PC-9 (cell line): ENCODE data around the gene NPPB. TPM values are rescaled to one million over a fixed set of nuclear protein-coding genes. Genes with fewer than 3 reads are reported as not detected.

ENCODE experiments used
- BruUV-seq: library from RNA; stranded (reverse); fragments of 400-500 nt; replicated peaks from 2 replicates; lab custom pipeline; 2021; lab: Mats Ljungman, UMichigan
- CTCF ChIA-PET: fragments of 300-600 bp; sonication (Branson Sonifier 250); formaldehyde crosslinking; loops from one replicate; lab custom pipeline; 2022; ENCODE audit warnings: antibody characterized with exemption; lab: Charles Lee
- POLR2A ChIA-PET: fragments of 300-600 bp; sonication (Branson Sonifier 250); formaldehyde crosslinking; loops from one replicate; lab custom pipeline; 2022; ENCODE audit warnings: antibody characterized with exemption; ENCODE audit not compliant: unreplicated experiment; lab: Charles Lee
- DNase-seq, 2 experiments: peaks; one replicate each; pipeline versions ENCODE4 v3.0.0 to v3.0.0-alpha.2; 2015 to 2022; ENCODE audit warnings: mixed read lengths in 1 of 2
- H2AFZ ChIP-seq: fragments of 200-600 bp; sonication (generic); 2 replicates; pipeline ENCODE4 v1.8.1; 2017; ENCODE audit warnings: antibody characterized with exemption
- H3F3A ChIP-seq: fragments of 200-600 bp; sonication (generic); 2 replicates; pipeline ENCODE4 v1.8.1; 2017; ENCODE audit warnings: antibody characterized with exemption, mild to moderate bottlenecking, low read depth; ENCODE audit not compliant: insufficient read depth
- H3K27ac ChIP-seq: fragments of 200-600 bp; sonication (generic); 2 replicates; pipeline ENCODE4 v1.6.1; 2016; ENCODE audit warnings: mixed run types
- H3K27me3 ChIP-seq: fragments of 200-600 bp; sonication (generic); 2 replicates; pipeline ENCODE4 v1.6.1; 2016; ENCODE audit warnings: low read depth, mixed run types; ENCODE audit not compliant: insufficient read depth
- H3K36me3 ChIP-seq: fragments of 200-600 bp; sonication (generic); 2 replicates; pipeline ENCODE4 v1.6.1; 2016; ENCODE audit warnings: low read depth, mixed run types
- H3K4me1 ChIP-seq: fragments of 200-600 bp; sonication (generic); replicated peaks from 2 replicates; pipeline ENCODE4 v1.6.1; 2016; ENCODE audit warnings: mixed run types; ENCODE audit not compliant: insufficient read depth
- H3K4me2 ChIP-seq: fragments of 200-600 bp; sonication (generic); 2 replicates; pipeline ENCODE4 v1.6.1; 2017; ENCODE audit warnings: mixed run types
- H3K4me3 ChIP-seq: fragments of 200-600 bp; sonication (generic); 2 replicates; pipeline ENCODE4 v1.6.1; 2016; ENCODE audit warnings: mixed run types
- H3K79me2 ChIP-seq: fragments of 200-600 bp; sonication (generic); 2 replicates; pipeline ENCODE4 v1.6.1; 2017; ENCODE audit warnings: low read depth, mixed run types
- H3K9me2 ChIP-seq: fragments of 200-600 bp; sonication (generic); 2 replicates; pipeline ENCODE4 v1.8.1; 2017; ENCODE audit warnings: mild to moderate bottlenecking; ENCODE audit not compliant: insufficient read depth
- H3K9me3 ChIP-seq: fragments of 200-600 bp; sonication (generic); 2 replicates; pipeline ENCODE4 v1.8.1; 2016; ENCODE audit warnings: low read depth; ENCODE audit not compliant: insufficient read depth
- H4K20me1 ChIP-seq: fragments of 200-600 bp; sonication (generic); 2 replicates; pipeline ENCODE4 v1.8.1; 2017; ENCODE audit not compliant: insufficient read depth
- EZH2 ChIP-seq: fragments of 200-600 bp; sonication (generic); IDR thresholded peaks from 2 replicates; pipeline ENCODE4 v1.8.0; 2017; ENCODE audit warnings: antibody characterized with exemption, low read depth
- intact Hi-C: fragments of 100-400 bp; cut with micrococcal nuclease; formaldehyde crosslinking; loops from one replicate; pipeline ENCODE4 v1.10.0; 2022; ENCODE audit not compliant: unreplicated experiment
- total RNA-seq: library from RNA; stranded (reverse); gene quantifications from 2 replicates; pipeline ENCODE4 v1.2.3, GENCODE V29; 2021
- TF ChIP-seq, protein P1 (sequence below): fragments of 200-600 bp; sonication (generic); conservative IDR thresholded peaks from 2 replicates; pipeline ENCODE4 v1.6.1; 2017; ENCODE audit warnings: mixed run types, antibody characterized with exemption, mild to moderate bottlenecking, moderate library complexity

The NPPB gene
- total RNA-seq, 1 experiment from 2014 or later, result not detected

DNA sequence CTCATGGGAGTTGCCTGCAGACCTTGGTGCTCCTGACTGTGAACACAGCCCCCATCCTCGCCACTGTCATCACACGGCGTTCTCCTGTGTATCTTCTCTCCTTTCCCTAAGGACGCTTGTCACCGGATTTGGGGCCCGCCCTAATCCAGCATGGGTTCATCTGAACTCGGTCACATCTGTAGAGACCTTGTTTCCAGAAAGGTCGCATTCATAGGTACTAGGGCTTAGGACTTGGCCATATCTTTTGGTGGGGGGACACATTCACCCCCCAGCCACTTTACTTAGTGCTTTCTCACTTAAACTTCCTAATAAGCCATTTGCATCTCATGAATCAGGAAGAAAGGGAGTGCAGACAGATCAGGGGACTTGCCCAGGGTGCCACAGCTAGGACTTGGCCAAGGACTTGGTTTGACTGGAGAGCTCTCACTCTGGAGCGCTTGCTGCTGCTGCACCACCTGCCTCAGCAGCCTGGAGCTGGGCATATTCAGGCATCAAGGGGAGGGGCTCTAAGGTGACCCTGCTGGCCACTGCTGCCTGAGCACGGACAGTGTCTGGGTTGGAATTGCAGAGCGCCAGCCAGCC, 20.9 kb downstream of the NPPB start:
- no peaks in the 10 kb centered on the region for H3K27me3 ChIP-seq
- POLR2A ChIA-PET, result interaction anchor here (0.5 to 0.7 kb wide), 3 partner anchors 70 to 144 kb away, joined by 3 to 6 read pairs (median 4); partner anchors contain the start of gene KIAA2013

GRCh38 chr1:11836955-11837766, 21.6 kb downstream of the NPPB start:
- no peaks in the 10 kb centered on the region for H3F3A ChIP-seq
- POLR2A ChIA-PET, result interaction anchor here (0.7 kb wide), 1 partner anchor 145 kb away, joined by 3 read pairs; no protein-coding TSS in a partner anchor
- no peak overlapping the region for H3K4me2 ChIP-seq
- no peaks in the 10 kb centered on the region for H3K27me3 ChIP-seq
- no peaks in the 10 kb centered on the region for H4K20me1 ChIP-seq
- intact Hi-C loops, result loop anchor here (5.0 to 10.0 kb wide), 2 partner anchors 145 to 368 kb away; partner anchors contain the start of gene MFN2
- CTCF ChIA-PET, result no interaction called here
- H3K36me3 ChIP-seq, result no peaks in the 10 kb centered on the region
- no peaks in the 10 kb centered on the region for H3K9me3 ChIP-seq
- DNase-seq, result no peak
- no peaks in the 10 kb centered on the region for H3K79me2 ChIP-seq
- no peak overlapping the region for H2AFZ ChIP-seq
- no peak overlapping the region for H3K27ac ChIP-seq
- no TSS peak for BruUV-seq
- no peak for TF ChIP-seq EZH2
- TF ChIP-seq, protein P1, sequence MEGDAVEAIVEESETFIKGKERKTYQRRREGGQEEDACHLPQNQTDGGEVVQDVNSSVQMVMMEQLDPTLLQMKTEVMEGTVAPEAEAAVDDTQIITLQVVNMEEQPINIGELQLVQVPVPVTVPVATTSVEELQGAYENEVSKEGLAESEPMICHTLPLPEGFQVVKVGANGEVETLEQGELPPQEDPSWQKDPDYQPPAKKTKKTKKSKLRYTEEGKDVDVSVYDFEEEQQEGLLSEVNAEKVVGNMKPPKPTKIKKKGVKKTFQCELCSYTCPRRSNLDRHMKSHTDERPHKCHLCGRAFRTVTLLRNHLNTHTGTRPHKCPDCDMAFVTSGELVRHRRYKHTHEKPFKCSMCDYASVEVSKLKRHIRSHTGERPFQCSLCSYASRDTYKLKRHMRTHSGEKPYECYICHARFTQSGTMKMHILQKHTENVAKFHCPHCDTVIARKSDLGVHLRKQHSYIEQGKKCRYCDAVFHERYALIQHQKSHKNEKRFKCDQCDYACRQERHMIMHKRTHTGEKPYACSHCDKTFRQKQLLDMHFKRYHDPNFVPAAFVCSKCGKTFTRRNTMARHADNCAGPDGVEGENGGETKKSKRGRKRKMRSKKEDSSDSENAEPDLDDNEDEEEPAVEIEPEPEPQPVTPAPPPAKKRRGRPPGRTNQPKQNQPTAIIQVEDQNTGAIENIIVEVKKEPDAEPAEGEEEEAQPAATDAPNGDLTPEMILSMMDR, result no peak
- no peak overlapping the region for H3K4me3 ChIP-seq
- H3K9me2 ChIP-seq, result no peaks in the 10 kb centered on the region
- H3K4me1 ChIP-seq, result no peaks in the 10 kb centered on the region

More for the DNA sequence above, 20.9 kb downstream of the NPPB start:
- H3K9me2 ChIP-seq, result no peaks in the 10 kb centered on the region
- H4K20me1 ChIP-seq, result no peaks in the 10 kb centered on the region
- H3K36me3 ChIP-seq, result no peaks in the 10 kb centered on the region
- no peak overlapping the region for H2AFZ ChIP-seq
- no peaks in the 10 kb centered on the region for H3K9me3 ChIP-seq
- TF ChIP-seq, protein P1, result no peak
- TF ChIP-seq EZH2, result no peak
- intact Hi-C loops, result loop anchor here (1.0 to 10.0 kb wide), 5 partner anchors 56 to 367 kb away; partner anchors contain the start of gene MFN2
- H3K4me1 ChIP-seq, result no peaks in the 10 kb centered on the region
- H3F3A ChIP-seq, result no peaks in the 10 kb centered on the region
- CTCF ChIA-PET, result interaction anchor here (0.6 to 1.0 kb wide), 3 partner anchors 54 to 144 kb away, joined by 3 to 7 read pairs (median 6); no protein-coding TSS in a partner anchor
- no peaks in the 10 kb centered on the region for H3K79me2 ChIP-seq
- no peak overlapping the region for H3K27ac ChIP-seq
- no peak for DNase-seq
- no TSS peak for BruUV-seq
- H3K4me2 ChIP-seq, result no peak overlapping the region
- H3K4me3 ChIP-seq, result no peak overlapping the region

DNA sequence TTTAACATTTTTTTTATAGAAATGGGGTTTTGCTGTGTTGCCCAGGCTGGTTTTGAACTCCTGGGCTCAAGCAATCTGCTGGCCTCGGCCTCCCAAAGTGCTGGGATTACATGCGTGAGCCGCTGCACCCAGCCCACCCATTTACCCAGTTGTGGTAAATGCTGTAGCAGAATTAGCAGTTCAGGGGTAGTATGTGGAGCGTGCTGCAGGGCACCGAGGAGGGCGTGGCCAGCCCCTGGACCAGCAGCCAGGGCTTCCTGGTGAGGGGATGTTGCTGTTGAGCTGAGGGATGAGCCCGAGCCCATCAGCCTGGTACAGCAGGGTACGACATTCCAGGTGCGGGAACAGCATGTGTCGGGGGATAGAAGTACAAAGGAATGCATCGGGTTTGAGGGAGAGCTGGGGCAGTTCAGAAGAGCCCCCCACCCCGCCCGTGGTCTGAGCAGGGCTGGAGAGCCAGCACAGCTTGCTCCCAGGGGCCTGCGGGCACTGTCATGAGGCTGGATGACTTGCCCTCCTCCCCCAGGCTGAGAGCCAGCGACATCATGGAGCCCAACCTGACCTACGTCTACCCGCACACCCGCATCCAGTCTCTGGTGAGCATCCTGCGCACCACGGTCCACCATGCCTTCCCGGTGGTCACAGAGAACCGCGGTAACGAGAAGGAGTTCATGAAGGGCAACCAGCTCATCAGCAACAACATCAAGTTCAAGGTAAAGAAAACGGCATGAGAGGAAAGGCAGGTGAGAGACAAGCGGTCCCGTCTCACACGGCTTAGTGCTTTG, 23.1 kb downstream of the NPPB start:
- Histone ChIP-seq H4K20me1 (no peaks in the 10 kb centered on the region), H3F3A (no peaks in the 10 kb centered on the region), H3K4me2 (no peak overlapping the region), H3K27ac (no peak overlapping the region), H3K27me3 (no peaks in the 10 kb centered on the region), H3K9me2 (no peaks in the 10 kb centered on the region), H3K4me3 (no peak overlapping the region), H3K79me2 (no peaks in the 10 kb centered on the region), H2AFZ (no peak overlapping the region), H3K36me3 (no peaks in the 10 kb centered on the region), H3K4me1 (no peaks in the 10 kb centered on the region), H3K9me3 (no peaks in the 10 kb centered on the region)
- no peak for DNase-seq
- intact Hi-C loops, result loop anchor here (5.0 to 10.0 kb wide), 2 partner anchors 147 to 369 kb away; partner anchors contain the start of gene MFN2
- ChIA-PET CTCF (no interaction called here), POLR2A (no interaction called here)
- no peak for TF ChIP-seq EZH2
- TF ChIP-seq, protein P1, result no peak
- no TSS peak for BruUV-seq
